ENCODE data around the gene RECQL5.
"Not testable (repeated sequence)": the region's sequence is repeated elsewhere in the genome, so short reads cannot be mapped to it uniquely, and the experiment has no call there.

RECQL5 gene

DNA sequence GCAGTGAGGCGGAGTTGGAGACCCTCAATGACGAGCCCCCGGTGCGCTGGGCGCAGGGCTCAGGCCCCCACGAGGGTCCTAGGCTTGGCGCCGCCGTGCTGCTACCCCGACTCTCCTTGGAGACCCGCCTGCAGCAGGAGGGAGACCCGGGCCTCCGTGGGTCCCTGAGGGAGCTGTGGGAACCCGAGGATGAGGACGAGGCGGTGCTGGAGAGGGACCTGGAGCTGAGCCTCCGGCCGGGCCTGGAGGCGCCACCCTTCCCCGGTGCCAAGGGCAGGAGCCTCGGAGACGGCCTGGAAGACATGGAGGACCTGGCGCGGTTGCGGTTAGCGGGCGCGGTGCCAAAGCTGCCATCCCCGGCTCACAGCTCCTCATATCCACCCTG lies 77.0 kb downstream of the RECQL5 start:
- DNase-seq = no peak

DNA sequence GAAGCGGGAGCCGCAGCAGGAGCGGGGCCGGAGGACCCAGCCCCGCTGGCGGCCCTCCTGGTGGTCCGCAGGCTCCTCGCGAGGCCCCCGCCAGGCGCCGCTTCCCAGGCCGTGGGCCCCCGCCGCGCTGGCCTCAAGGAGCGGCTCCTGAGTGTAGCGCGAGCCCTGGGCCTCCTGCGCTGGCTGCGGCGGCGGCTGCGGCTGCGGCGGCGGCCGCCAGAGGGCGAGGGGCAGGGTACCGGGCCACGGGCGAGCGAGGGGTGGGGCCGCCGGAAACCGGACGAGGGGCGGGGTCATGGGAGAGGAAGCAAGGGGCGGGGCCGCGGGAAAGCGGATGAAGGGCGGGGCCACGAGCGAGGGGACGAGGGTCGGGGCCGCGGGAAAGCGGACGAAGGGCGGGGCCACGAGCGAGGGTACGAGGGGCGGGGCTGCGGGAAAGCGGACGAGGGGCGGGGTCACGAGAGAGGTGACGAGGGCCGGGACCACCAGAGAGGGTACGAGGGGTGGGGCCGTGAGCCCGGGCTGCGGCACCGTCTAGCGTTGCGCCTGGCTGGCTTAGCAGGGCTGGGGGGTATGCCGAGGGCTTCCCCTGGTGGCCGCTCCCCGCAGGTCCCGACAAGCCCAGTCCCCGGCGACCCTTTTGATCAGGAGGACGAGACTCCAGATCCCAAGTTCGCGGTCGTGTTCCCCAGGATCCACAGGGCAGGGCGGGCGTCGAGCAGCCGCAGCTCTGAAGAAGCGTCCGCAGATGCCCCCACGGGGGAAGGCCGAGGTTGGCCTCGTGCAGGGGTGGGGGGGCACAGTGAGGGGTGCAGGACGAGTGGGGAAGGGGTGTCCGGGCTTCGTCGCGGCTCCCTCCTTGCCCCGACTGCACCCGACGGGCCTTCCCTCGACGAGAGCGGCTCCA lies 77.7 kb downstream of the RECQL5 start:
- DNase-seq = peak; percentile 96

DNA sequence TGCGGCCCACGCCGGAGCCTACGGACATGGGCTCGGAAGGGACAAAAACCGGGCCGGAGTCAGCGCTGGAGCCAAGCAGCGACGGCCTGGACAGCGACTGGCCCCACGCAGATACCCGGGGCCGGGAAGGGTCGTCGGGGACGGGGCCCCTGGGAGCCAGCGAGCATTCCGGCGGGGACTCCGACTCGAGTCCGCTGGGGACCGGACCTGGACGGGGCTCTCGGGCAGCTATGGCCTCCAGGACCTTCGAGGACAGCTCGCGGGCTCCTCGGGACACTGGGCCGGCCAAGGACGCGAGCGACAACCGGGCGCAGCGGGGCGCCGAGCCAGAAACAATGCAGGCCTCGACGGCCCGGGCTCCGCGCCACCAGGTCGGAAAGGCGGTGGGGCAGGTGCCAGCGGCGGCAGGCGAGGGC lies 78.3 kb downstream of the RECQL5 start:
- DNase-seq = no peak

DNA sequence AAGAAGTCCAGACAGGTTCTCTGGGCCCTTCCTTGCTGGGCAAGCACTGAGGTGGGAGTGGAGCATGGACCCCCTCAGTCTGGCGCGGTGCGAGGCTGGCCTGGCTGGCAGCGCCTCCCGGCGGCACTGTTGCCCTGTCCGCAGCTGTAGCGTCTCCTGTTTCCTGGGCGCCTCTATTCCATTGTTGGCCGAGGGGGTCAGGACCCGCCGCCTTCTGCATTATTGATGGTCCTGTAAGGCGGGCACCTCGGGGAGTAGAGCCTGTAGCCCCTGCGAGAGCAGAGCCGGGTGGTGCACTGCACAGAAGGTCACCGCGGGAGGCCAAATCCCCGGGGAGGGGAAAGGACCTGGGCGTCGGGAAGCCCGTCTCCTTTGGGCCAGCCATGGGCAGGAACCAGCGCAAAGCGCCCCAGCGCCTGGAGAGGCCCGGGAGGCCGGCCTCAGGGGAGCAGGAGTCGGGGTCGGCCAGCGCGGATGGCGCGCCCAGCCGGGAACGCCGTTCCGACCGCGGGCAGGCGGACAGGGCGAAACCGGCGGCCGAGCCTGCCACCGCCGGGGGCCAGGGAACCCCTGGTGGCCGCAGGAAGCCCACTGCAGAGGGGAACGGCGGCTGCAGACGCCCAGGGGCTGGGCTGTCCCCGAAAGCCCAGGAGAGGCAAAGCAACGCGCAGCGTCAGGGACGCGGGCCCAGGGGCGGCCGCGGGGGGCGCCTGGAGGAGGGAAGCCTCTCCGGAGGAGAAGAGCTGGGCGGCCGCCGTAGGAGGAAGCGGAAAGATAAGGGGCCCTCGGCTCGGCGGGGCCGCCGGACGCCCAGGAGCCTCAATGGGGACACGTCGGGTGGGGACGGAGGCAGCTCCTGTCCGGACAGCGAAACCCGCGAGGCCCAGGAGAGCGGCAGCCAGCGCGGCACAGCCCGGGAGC lies 79.0 kb downstream of the RECQL5 start, which contains the start of gene MYO15B:
Gene MYO15B, plus strand, starts transcription at position 126 of the 921 bp plus-strand sequence. Its CDS starts 258 bp downstream, at position 384.
- DNase-seq = peak; percentile 41

DNA sequence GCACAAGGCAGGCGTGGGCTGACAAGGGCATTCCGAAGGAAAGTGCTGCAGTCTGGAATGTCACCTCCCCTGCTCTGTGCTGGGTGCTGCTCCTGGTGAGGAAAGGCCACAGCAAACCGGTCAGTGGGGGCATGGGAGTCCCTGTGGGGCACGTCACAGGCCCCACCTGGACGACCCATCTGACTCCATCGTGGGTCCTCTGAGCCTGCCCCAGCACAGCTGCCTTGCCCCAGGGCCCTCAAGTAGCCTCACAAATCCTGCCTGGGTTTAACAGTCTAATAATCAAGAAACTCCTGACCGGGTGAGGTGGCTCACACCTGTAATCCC lies 82.1 kb downstream of the RECQL5 start:
- no peak for DNase-seq

DNA sequence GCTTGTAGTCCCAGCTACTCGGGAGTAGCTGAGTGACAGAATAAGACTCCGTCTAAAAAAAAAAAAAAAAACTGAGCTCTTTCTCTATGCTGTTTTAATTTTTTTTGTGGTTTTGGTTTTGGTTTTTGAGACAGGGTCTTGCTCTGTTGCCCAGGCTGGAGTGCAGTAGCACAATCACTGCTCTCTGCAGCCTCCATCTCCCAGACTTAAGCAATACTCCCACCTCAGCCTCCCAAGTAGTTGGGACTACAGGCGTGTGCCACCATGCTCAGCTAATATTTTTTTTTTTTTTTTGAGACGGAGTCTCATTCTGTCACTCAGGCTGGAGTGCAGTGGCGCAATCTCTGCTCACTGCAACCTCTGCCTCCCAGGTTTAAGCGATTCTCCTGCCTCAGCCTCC lies 83.8 kb downstream of the RECQL5 start:
- DNase-seq = not testable (repeated sequence)

DNA sequence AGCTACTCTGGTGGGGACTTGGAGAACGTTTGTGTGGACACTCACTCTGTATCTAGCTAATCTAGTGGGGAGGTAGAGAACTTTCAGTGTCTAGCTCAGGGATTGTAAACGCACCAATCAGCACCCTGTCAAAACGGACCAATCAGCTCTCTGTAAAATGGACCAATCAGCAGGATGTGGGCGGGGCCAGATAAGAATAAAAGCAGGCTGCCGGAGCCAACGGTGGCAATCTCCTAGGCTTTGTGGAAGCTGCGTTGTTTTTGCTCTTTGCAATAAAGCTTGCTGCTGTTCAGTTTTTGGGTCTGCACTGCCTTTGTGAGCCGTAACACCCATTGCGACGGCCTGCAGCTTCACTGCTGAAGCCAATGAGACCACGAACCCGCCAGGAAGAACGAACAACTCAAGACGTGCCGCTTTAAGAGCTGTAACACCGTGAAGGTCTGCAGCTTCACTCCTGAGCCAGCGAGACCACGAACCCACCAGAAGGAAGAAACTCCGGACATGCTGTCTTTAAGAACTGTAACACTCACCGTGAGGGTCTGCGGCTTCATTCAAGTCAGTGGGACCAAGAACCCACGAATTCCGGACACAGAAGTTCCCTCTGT lies 85.7 kb downstream of the RECQL5 start:
- DNase-seq = peak; percentile 31

All from activated naive CD4-positive, alpha-beta T cell treated with Interleukin-2 at 50 U/mL for 16 hours (primary cell).